Mesenchymal stem cell (in vitro differentiated cells and primary cell): ENCODE measurements around the gene GRIK4.

Experiments used
- DNase-seq: peaks from one replicate; pipeline ENCODE4 v3.0.0-alpha.2; 2013
- H2AFZ ChIP-seq: one replicate; pipeline ENCODE4 v1.6.1; 2013; ENCODE audit warnings: low read depth, mild to moderate bottlenecking, control low read depth, inconsistent platforms, low read length, moderate library complexity
- H2AK5ac ChIP-seq: 2 replicates; pipeline ENCODE4 v1.6.1; 2013; ENCODE audit warnings: low read length, moderate library complexity, mild to moderate bottlenecking, inconsistent platforms; ENCODE audit not compliant: severe bottlenecking
- H2BK120ac ChIP-seq: one replicate; pipeline ENCODE4 v1.6.1; 2013; ENCODE audit warnings: low read depth, mild to moderate bottlenecking, inconsistent platforms, low read length, moderate library complexity
- H2BK12ac ChIP-seq, 2 experiments: one replicate each; pipeline ENCODE4 v1.6.1; 2013; ENCODE audit warnings: inconsistent platforms in 2 of 2, low read length in 2 of 2, mild to moderate bottlenecking in 2 of 2, moderate library complexity in 2 of 2, control low read depth in 1 of 2
- H2BK15ac ChIP-seq: one replicate; pipeline ENCODE4 v1.6.1; 2013; ENCODE audit warnings: mild to moderate bottlenecking, low read depth, inconsistent platforms; ENCODE audit not compliant: poor library complexity, severe bottlenecking
- H2BK5ac ChIP-seq: 2 replicates; pipeline ENCODE4 v1.6.1; 2013; ENCODE audit warnings: low read depth, mild to moderate bottlenecking, low read length, control low read depth, inconsistent platforms; ENCODE audit not compliant: poor library complexity, severe bottlenecking
- H3K14ac ChIP-seq, 2 experiments: one replicate each; pipeline ENCODE4 v1.6.1; 2013; ENCODE audit warnings: inconsistent platforms in 2 of 2, low read length in 2 of 2, control low read depth in 1 of 2, mild to moderate bottlenecking in 1 of 2, moderate library complexity in 1 of 2
- H3K18ac ChIP-seq, 2 experiments: one replicate each; pipeline ENCODE4 v1.6.1; 2013; ENCODE audit warnings: inconsistent platforms in 2 of 2, low read length in 2 of 2, control low read depth in 1 of 2, low read depth in 1 of 2, mild to moderate bottlenecking in 1 of 2
- H3K23ac ChIP-seq, 2 experiments: one replicate each; pipeline ENCODE4 v1.6.1; 2013; ENCODE audit warnings: inconsistent platforms in 2 of 2, low read length in 2 of 2, mild to moderate bottlenecking in 2 of 2, moderate library complexity in 2 of 2, control low read depth in 1 of 2
- H3K27ac ChIP-seq: 2 replicates; pipeline ENCODE4 v1.5.1; 2013; ENCODE audit warnings: mild to moderate bottlenecking, moderate library complexity, low read length, control low read depth, inconsistent platforms; ENCODE audit not compliant: poor library complexity, severe bottlenecking
- H3K27me3 ChIP-seq, 2 experiments: 2 replicates each; pipeline versions ENCODE4 v1.6.1 to v1.7.0; 2013; ENCODE audit warnings: low read length in 2 of 2, mild to moderate bottlenecking in 2 of 2, moderate library complexity in 2 of 2, control low read depth in 1 of 2, inconsistent platforms in 1 of 2; ENCODE audit not compliant: control insufficient read depth in 1 of 2, insufficient read depth in 1 of 2
- H3K36me3 ChIP-seq, 2 experiments: 2 replicates each; pipeline versions ENCODE4 v1.6.1 to v1.7.0; 2013; ENCODE audit warnings: low read length in 2 of 2, control low read depth in 1 of 2, inconsistent platforms in 1 of 2, low read depth in 1 of 2, mild to moderate bottlenecking in 1 of 2; ENCODE audit not compliant: insufficient read depth in 2 of 2, control insufficient read depth in 1 of 2
- H3K4ac ChIP-seq, 2 experiments: one replicate each; pipeline ENCODE4 v1.6.1; 2013; ENCODE audit warnings: inconsistent platforms in 2 of 2, low read length in 2 of 2, mild to moderate bottlenecking in 2 of 2, moderate library complexity in 2 of 2, control low read depth in 1 of 2, low read depth in 1 of 2
- H3K4me1 ChIP-seq: 2 replicates; pipeline ENCODE4 v1.6.1; 2013; ENCODE audit warnings: low read depth, low read length, control low read depth; ENCODE audit not compliant: control insufficient read depth, insufficient read depth
- H3K4me2 ChIP-seq: 2 replicates; pipeline ENCODE4 v1.6.1; 2013; ENCODE audit warnings: low read length, mild to moderate bottlenecking, inconsistent platforms; ENCODE audit not compliant: poor library complexity, severe bottlenecking
- H3K4me3 ChIP-seq, 2 experiments: 2 replicates each; pipeline versions ENCODE4 v1.5.1 to v1.7.0; 2013; ENCODE audit warnings: low read length in 2 of 2, mild to moderate bottlenecking in 2 of 2, control low read depth in 1 of 2, low read depth in 1 of 2; ENCODE audit not compliant: insufficient read depth in 1 of 2
- H3K79me1 ChIP-seq: replicated peaks from 2 replicates; pipeline ENCODE4 v1.6.1; 2013; ENCODE audit warnings: mild to moderate bottlenecking, control low read depth, low read length, inconsistent platforms; ENCODE audit not compliant: poor library complexity, severe bottlenecking
- H3K9ac ChIP-seq: 2 replicates; pipeline ENCODE4 v1.7.0; 2013; ENCODE audit warnings: mild to moderate bottlenecking, low read length, moderate library complexity
- H3K9me3 ChIP-seq: 2 replicates; pipeline ENCODE4 v1.7.0; 2013; ENCODE audit warnings: mild to moderate bottlenecking, low read length; ENCODE audit not compliant: control insufficient read depth
- H4K8ac ChIP-seq: one replicate; pipeline ENCODE4 v1.6.1; 2013; ENCODE audit warnings: inconsistent platforms, mild to moderate bottlenecking, low read length, moderate library complexity
- H4K91ac ChIP-seq: one replicate; pipeline ENCODE4 v1.6.1; 2013; ENCODE audit warnings: mild to moderate bottlenecking, low read length, inconsistent platforms
- WGBS: methylation state at CpG from one replicate; pipeline ENCODE4 v1.1.7; 2013; ENCODE audit warnings: mixed read lengths; 5-methylcytosine and 5-hydroxymethylcytosine counted together

GRIK4 gene

DNA sequence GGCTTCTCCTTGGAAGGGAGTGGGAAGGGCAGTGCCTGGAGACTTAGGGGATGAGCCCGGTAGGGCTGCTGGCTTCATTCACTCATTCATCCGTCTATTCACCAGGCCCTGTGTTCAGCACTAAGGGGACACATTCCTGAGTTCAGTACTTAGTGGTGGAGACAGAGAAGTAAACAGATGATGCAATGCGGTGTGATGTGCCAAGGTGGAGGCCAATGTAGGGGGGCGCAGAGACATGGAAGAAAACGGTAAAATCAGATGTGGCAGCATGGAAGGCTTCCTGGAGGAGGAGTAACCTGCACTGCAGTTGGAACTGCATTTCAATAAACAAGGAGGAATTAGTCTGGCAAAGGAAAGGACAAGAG, 21.3 kb downstream of the GRIK4 start:
- Histone ChIP-seq H3K36me3 (no peaks in the 10 kb centered on the region), H3K4me3 (peak overlapping the region in 1 of 2 experiments; percentile 58), H3K14ac (no peak overlapping the region), H2BK120ac (no peak overlapping the region), H3K23ac (no peak overlapping the region), H3K79me1 (no peaks in the 10 kb centered on the region), H3K18ac (peak overlapping the region; percentile 37 to 52), H3K4me1 (peaks cover 3% of the 10 kb centered on the region), H3K9me3 (no peaks in the 10 kb centered on the region), H3K4ac (no peak overlapping the region), H3K9ac (peak overlapping the region; percentile 81), H3K27me3 (peaks cover 19 to 52% of the 10 kb centered on the region in 2 experiments), H2AK5ac (no peak overlapping the region), H2BK15ac (no peak overlapping the region), H4K91ac (no peak overlapping the region), H3K4me2 (no peak overlapping the region), H2BK5ac (no peak overlapping the region), H3K27ac (no peak overlapping the region), H2AFZ (no peak overlapping the region), H2BK12ac (no peak overlapping the region), H4K8ac (no peak overlapping the region)
- WGBS = 61% methylated on average over 5 of the region's 5 CpGs
- peak; percentile 62 for DNase-seq

GRCh38 chr11:120536091-120536796, 24.7 kb downstream of the GRIK4 start:
- Histone ChIP-seq H2BK120ac (no peak overlapping the region), H3K4me1 (peaks cover 10% of the 10 kb centered on the region), H4K8ac (no peak overlapping the region), H3K27me3 (peaks cover 0 to 27% of the 10 kb centered on the region in 2 experiments), H2BK15ac (no peak overlapping the region), H3K4me2 (no peak overlapping the region), H2BK5ac (no peak overlapping the region), H3K36me3 (no peaks in the 10 kb centered on the region), H3K4ac (no peak overlapping the region), H3K79me1 (no peaks in the 10 kb centered on the region), H3K14ac (no peak overlapping the region), H3K4me3 (no peak overlapping the region), H2AFZ (no peak overlapping the region), H3K27ac (no peak overlapping the region), H3K18ac (no peak overlapping the region), H4K91ac (no peak overlapping the region), H3K9me3 (no peaks in the 10 kb centered on the region), H3K9ac (no peak overlapping the region), H3K23ac (no peak overlapping the region), H2BK12ac (no peak overlapping the region), H2AK5ac (no peak overlapping the region)
- DNase-seq = no peak
- 92% methylated on average over 13 of the region's 13 CpGs for WGBS

GRCh38 chr11:120536797-120537169, 25.2 kb downstream of the GRIK4 start:
- H3K14ac ChIP-seq = no peak overlapping the region
- DNase-seq = no peak
- no peak overlapping the region for H2BK15ac ChIP-seq
- peaks cover 0 to 25% of the 10 kb centered on the region in 2 experiments for H3K27me3 ChIP-seq
- H2BK120ac ChIP-seq = no peak overlapping the region
- peaks cover 3% of the 10 kb centered on the region for H3K9me3 ChIP-seq
- no peak overlapping the region for H3K4me3 ChIP-seq
- no peaks in the 10 kb centered on the region for H3K79me1 ChIP-seq
- no peak overlapping the region for H3K4ac ChIP-seq
- no peak overlapping the region for H4K8ac ChIP-seq
- H3K4me2 ChIP-seq = no peak overlapping the region
- H2BK5ac ChIP-seq = no peak overlapping the region
- no peak overlapping the region for H3K27ac ChIP-seq
- no peaks in the 10 kb centered on the region for H3K36me3 ChIP-seq
- H3K23ac ChIP-seq = no peak overlapping the region
- H2BK12ac ChIP-seq = no peak overlapping the region
- H2AFZ ChIP-seq = no peak overlapping the region
- H4K91ac ChIP-seq = no peak overlapping the region
- H3K4me1 ChIP-seq = peaks cover 10% of the 10 kb centered on the region
- H2AK5ac ChIP-seq = no peak overlapping the region
- 96% methylated on average over 11 of the region's 11 CpGs for WGBS
- no peak overlapping the region for H3K9ac ChIP-seq
- no peak overlapping the region for H3K18ac ChIP-seq

- no peak overlapping the region for H4K91ac ChIP-seq
- H3K23ac ChIP-seq = no peak overlapping the region
- no peak overlapping the region for H2BK120ac ChIP-seq
- H3K79me1 ChIP-seq = no peaks in the 10 kb centered on the region
- no peak overlapping the region for H2BK15ac ChIP-seq
- no peak overlapping the region for H2BK5ac ChIP-seq
- no peak overlapping the region for H2BK12ac ChIP-seq
- no peak overlapping the region for H2AFZ ChIP-seq
- H3K14ac ChIP-seq = peak overlapping the region in 1 of 2 experiments; percentile 61
- no peak overlapping the region for H3K4ac ChIP-seq
- H3K4me1 ChIP-seq = peaks cover 7% of the 10 kb centered on the region
- no peak overlapping the region for H3K4me2 ChIP-seq
- DNase-seq = no peak
- H3K4me3 ChIP-seq = no peak overlapping the region
- H3K9ac ChIP-seq = no peak overlapping the region
- H3K27ac ChIP-seq = no peak overlapping the region
- WGBS = 94% methylated on average over 12 of the region's 12 CpGs
- peaks cover 11% of the 10 kb centered on the region for H3K9me3 ChIP-seq
- no peak overlapping the region for H4K8ac ChIP-seq
- H3K27me3 ChIP-seq = peaks cover 0 to 16% of the 10 kb centered on the region in 2 experiments
- H2AK5ac ChIP-seq = no peak overlapping the region
- H3K36me3 ChIP-seq = no peaks in the 10 kb centered on the region
- H3K18ac ChIP-seq = no peak overlapping the region
These were observed 26.4 kb downstream of the GRIK4 start for GRCh38 chr11:120537996-120538395.
